ENCODE results near the gene GATC.
A peak's percentile ranks its signal among the peaks of the same experiment; 100 is the strongest.

The GATC gene, protein sequence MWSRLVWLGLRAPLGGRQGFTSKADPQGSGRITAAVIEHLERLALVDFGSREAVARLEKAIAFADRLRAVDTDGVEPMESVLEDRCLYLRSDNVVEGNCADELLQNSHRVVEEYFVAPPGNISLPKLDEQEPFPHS

DNA sequence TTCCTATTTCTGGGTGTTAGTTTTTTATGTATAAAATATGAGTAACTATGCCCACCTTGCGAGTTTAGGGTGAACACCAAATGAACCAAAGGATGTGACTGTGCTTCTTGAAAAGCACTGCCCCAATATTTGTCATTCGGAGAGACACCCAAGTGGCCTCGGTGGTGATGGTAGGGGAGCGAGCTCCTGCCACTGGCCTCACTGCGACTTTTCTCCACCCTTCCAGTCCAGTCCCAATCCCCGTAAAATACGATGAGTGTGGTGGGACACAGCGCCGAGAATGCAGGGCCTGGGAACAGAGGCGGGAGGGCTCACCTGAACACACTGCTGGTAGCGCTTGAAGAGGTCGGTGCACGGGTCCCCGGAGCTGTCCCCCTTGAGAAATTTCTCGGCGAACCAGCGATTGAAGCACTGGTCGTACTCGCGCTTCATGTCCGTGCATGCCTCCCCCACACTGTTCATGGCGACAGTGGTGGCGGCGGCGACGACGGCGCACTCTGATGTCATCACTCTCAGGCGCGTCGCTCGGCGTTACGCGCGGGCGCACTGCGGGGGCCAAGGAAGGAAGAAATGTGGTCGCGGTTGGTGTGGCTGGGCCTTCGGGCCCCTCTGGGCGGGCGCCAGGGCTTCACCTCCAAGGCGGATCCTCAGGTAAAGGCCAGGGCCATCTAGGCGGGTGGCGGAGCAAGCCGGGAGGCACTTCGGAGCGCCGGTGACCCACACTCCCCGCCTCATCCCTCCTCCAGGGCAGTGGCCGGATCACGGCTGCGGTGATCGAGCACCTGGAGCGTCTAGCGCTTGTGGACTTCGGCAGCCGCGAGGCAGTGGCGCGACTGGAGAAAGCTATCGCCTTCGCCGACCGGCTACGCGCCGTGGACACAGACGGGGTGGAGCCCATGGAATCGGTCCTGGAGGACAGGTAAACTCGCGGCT lies at the start of gene GATC, which contains the start of gene TRIAP1:
Gene GATC (plus strand): TSS at position 534 of the 933 bp plus-strand sequence. CDS start 37 bp downstream, at position 571.
Gene TRIAP1 (minus strand): TSS at position 474 of the 933 bp plus-strand sequence. CDS start 12 bp downstream, at position 462.
- peak; percentile 92 for DNase-seq

DNA sequence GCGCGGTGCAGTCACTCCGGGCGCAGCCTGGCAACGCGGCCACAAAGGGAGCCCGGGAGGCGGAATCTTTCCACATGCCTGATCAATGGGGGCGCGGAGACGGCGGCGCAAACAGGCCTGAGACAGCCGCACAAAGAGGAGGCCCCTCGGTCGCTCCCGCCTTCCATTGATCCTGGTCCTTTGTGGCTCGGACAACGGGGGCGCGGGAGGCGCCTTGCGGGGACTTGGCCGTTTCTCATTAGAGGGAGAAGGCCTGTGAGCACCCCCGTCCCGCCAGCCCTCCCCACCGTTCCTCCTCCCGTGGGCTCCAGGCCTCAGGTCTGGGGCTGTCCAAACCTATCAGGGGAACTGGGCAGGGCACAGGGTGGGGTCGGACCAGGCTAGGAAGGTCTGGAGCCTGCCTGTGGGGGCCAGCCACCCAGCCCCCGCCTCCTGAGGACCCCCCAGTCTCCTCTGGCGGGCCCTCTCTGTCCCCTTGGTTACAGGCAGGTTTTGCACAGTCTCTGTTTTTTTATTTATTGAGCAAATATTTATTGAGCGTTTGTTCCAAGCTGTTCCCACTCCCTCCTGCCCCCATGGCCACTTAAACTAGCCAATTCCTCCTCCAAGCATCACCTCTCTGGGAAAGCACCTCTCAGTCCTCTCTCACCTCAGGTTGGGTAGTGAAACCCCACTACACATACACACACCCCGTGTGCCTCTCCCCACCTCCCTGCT lies 48.3 kb upstream of the GATC start:
- DNase-seq: no peak

DNA sequence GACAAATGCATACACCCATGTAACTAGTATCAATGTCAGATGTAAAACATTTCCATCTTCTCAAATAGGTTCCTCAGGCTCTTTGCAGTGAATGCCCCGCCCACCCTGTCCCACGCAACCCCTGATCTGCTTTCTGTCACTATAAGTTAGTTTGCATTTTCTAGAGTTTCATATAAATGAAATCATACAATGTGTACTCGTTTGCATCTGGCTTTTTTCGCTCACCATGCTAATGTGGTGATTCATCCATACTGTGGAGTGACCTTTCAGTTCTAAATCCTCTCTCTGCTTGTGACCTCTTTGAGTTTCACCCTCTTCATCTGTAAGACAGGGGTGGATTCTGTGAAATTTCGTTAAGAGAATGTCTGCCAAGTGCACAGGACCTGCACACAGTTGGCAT lies 46.7 kb upstream of the GATC start:
- no peak for DNase-seq

DNA sequence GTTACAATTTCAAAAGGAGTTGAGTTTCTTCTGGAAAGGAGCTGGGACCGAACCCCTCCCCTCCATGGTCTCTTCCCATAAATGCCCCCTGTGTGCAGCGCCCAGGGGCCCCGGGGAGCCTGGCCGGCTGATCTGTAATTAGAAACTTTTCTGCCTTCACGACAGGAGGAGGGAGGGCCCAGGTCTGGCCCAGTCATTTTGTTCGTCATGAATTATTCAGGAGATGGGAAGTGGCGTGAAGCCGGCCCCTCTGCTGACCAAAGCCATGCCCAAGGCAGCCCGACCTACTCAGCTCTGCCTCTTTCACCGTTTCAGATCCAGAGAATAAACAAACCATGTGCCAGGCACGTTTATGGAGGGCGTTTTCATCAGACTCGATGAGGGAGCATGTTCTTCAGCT lies 44.0 kb upstream of the GATC start:
- DNase-seq: no peak

DNA sequence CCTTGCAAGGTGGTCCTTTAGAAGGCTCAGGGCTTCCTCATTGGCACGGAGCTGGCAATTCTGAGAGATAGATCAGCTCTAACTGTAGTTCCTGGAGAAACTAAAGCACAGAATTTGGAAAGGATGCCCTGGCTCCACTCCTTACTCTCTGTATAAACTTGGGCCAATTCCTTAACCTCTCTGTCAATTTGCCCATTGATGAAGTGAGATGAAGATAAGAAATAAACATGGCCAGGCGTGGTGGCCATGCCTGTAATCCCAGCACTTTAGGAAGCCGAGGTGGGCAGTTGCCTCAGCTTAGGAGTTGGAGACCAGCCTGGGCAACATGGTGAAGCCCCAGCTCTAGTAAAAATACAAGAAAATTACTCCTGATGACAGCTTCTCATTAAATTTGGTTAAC lies 42.4 kb upstream of the GATC start:
- DNase-seq: no peak

DNA sequence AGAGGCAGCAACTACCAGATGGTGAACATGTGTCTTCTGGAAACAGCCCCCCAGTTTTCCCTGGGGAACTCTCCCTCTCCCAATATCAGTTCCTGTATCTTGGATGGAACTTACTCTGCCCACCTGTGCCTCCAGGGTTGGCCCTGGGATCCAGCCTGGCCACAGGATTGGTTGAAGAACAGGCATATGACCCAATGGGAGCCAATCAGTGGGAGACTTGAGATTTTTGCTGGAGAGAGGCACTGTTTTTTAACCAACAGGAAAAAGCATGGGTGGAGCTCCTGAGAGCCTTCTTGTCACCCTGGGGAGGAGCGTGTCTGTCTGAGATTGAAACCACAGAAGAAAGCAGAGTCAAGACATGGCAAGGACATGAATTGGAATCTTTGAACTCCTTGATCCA lies 42.0 kb upstream of the GATC start:
- DNase-seq: no peak

DNA sequence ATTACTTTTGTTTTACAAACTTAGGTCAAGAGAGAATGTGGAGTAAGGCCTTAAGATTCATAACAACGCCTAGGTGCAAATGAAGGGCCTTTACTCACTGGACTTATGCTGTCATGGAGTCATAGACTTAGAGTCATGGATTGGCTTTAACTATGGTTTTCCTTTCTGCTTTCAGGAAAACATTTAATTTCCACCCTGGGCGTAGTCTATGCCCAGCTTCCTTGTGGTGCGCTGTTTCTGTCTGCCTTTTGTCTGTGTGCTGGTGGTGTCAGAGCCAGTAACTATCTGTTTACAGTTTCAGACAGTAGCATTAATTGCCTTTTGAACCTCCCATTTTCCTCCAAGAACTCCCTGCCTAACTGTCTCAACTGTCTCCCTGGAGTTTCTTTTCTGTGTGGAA lies 40.2 kb upstream of the GATC start:
- DNase-seq: no peak

DNA sequence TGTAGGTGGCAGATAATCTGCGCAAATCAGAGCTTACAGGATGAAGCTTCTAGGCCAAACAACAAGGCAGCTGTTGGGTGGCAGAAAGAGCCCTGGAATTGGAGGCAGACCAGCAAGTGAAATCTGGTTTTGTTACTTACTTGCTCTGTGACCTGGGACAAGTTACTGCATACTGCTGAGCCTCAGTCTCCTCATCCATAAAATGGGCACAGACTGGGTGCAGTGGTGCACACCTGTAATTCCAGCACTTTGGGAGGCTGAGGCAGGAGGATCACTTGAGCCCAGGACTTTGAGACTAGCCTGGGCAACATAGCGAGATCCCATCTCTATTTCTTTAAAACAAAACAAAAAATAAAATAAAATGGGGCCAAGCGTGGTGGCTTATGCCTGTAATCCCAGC lies 39.7 kb upstream of the GATC start:
- DNase-seq: no peak

DNA sequence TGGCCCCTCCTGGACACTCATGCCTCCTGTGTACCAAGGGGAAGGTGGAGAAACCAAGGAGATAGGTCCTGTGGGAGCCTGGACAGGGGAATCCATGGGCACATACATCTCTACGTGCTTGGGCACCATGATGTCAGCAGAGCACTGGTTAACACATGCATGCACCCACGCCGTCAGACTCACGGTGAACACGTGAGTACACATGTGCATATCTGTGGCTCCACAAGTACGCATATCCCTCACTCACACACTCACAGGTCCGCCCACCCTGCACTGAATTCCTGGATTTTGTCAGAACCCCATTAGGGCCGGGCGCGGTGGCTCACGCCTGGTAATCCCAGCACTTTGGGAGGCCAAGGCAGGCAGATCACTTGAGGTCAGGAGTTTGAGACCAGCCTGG lies 37.5 kb upstream of the GATC start:
- no peak for DNase-seq

DNA sequence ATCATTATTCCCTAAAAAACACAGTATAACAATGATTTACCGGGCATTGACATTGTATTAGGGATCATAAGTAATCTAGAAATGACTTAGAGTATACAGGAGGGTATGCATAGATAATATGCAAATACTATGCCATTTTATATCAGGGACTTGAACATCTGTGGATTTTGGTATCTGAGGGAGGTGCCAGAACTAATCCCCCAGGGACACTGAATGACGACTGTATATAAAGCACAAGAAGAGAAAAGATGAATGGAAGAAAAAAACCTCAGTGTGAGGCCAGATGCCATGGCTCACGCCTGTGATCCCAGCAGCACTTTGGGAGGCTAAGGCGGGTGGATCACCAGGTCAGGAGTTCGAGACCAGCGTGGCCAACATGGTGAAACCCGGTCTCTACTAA lies 33.8 kb upstream of the GATC start:
- DNase-seq: no peak

DNA sequence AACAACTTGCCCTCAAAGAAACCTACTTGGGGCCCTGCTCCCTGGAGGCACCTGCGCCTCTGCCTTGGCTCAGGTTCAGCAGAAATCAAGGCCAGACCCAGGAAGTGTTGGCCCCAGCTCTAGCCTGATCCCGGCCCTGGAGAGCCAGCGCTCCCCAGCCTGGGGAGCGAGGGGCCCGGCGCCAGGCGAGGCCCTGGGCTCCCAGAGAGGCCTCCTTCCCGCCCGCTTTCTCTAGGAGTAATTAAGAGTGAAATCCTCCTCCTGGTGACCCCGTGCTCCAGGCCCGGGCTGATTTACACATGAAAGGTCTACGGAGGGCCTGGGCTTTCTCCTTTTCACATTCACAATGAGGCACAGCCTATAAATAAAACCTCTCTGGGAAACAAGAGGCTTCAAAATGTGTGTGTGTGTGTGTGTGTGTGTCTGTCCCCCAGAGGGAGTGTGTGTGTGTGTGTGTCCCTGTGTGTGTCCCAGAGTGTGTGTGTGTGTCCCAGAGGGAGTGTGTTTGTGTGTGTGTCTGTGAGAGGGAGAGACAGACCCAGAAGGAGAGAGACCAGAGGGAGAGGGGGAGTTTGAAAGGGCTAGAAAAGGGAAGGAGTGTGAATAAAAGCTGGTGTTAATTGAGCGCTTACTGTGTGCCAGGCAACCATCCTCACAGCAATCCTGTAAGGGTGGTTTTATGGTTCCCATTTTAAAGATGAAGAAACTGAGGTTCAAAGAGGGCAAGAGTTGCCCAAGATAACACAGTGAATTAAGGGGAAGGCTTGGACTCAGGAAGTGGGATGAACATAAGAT lies 32.1 kb upstream of the GATC start:
- DNase-seq: no peak

DNA sequence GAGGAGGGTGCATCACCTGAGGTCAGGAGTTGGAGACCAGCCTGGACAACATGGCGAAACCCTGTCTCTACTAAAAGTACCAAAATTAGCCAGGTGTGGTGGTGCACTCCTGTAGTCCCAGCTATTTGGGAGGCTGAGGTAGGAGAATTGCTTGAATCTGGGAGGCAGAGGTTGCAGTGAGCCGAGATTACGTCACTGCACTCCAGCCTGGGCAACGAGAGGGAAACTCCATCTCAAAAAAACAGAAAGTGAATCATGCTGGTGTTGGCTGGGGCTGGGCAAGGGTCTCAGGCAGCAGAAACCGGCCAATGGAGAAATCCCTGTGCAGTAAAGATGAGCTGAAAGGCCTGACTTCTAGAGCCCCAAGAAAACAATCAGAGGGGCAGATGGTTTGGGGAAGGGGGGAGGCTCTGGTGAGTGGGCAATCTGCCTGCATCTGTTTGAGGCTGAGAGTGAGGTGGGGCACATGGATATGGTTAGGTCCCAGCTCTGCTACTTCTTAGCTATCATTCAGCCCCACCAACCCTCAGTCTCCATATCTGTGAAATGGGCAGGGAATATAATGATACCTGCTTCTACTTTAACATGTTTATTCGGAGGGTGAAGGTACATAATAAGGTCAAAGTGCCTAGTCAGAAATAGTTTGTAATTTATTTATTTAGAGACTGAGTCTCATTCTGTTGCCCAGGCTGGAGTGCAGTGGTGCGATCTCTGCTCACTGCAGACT lies 29.6 kb upstream of the GATC start:
- no peak for DNase-seq

DNA sequence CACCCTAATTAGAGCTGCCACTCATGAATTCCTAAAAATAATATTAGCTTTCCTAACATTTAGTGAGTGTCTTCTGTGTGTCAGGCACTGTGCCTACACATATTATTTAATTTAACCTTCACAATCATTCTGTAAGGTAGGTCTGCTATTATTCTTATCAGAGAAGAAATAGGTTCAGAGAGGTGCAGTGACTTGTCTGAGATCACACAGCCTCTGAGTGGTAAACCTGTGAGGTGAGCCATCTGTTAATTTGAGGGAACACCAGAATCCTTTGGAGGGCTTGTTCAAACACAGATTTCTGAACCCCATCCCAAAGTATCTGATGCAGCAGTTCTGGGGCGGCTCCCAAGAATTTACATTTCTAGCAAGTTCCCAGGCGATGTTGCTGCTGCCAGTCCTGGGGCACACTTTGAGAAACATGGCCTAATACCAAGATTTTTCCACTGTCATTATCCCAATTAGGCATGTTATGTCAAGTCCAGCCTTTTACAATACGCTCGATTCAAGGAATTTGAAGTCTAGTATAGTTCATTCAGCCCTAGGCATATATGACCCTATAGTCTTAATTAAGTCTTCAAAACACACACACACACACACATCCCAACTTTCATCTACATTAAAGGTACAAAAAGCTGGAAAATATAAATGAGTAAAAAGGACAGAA lies 28.2 kb upstream of the GATC start:
- DNase-seq: no peak

DNA sequence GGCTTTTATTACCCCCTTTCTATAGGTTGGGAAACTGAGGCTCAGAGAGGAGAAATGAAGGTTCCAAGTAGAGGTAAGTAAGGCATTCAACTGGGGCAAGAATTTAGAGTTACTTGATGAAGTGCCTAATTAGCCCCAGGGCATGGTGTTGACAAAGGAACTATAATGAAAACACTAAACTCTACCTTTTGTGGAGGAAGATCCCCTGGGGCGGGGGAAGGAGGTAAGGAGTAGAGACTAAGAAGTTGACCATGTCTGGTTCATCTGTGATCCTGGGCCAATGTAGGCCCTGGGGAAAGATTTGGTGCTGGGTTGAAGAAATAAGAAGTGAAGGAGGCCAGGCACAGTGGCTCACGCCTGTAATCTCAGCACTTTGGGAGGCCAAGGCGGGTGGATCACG lies 24.5 kb upstream of the GATC start:
- DNase-seq: no peak

DNA sequence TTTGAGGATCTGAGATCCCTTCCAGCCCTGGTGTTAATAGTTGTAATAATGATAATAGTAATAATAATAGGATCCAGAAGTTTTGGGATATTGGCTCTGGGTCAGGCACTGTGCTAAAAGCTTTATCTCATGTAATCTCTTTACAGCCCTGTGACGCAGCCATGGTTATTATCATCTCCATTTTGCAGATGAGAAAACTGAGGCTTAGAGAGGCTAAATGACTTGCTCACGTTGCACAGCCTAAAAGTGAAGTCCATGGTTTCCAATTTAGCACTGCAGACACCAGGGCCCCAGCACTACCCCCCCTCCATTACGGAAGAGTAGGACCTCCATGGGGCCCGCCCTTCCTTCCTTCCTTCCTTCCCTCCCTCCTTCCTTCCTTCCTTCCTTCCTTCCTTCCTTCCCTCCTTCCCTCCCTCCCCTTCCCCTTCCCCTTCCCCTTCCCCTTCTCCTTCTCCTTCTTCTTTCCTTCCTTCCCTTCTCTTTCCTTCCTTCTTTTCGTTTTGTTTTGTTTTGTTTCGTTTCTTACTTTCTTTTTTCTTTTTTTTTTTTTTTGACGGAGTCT lies 23.3 kb upstream of the GATC start:
- DNase-seq: no peak

DNA sequence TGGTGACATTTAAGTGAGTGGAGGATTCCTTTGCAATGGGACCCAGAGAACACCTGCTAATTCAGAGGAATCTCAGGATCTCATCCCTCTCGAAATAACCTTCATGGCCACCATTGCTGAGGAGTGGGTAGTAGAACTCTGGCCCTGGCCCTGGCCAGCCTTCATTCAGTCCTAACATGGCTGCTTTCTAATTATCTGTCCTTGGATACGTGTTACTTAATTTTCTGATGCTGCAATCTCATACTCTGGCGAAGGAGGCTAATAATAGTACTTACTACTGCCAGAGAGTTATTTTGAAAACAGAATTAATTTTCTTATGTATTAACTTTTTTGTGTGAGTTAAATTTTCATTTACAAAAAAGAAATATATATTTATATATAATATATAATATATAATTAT lies 20.4 kb upstream of the GATC start:
- DNase-seq: no peak

DNA sequence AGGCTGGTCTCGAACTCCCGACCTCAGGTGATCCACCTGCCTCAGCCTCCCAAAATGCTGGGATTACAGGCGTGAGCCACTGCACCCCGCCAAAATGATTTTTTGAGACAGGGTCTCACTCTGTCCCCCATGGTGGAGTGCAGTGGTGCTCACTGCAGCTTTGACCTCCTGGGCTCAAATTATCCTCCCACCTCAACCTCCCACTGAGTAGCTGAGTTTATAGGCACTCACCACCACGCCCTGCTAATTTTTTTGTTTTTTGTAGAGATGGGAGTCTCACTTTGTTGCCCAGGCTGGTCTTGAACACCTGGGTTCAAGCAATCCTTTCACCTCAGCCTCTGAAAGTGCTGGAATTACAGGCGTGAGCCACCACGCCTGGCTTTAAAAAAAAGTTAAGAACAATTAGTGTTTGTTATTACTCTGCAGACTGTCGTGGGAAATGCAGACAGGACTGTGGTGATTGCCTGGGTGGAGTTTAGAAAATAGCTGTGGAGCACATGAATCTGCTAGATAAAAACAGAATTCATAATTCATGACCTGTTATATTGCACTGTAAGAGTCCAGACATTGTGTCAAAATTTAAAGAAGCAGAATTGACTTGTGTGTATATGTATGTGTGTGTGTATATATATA lies 17.5 kb upstream of the GATC start:
- DNase-seq: no peak

DNA sequence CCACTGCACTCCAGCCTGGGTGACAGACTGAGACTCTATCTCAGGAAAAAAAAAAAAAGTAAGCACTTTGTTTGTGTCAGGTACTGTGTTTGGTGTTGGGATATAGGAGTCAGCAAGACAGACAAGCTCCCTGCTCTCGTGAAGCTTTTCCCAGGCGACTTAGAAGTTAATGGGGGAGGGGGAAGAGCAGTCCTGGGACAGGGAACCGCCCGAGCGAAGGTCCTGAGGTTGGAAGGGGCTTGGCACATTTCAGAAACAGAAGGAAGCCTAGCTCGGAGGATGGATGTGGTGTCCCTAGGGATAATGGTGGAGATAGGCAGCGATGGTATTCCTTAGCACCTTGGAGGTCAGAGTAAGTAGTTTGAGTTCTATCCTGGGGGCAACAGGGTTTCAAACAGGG lies 16.9 kb upstream of the GATC start:
- DNase-seq: no peak

DNA sequence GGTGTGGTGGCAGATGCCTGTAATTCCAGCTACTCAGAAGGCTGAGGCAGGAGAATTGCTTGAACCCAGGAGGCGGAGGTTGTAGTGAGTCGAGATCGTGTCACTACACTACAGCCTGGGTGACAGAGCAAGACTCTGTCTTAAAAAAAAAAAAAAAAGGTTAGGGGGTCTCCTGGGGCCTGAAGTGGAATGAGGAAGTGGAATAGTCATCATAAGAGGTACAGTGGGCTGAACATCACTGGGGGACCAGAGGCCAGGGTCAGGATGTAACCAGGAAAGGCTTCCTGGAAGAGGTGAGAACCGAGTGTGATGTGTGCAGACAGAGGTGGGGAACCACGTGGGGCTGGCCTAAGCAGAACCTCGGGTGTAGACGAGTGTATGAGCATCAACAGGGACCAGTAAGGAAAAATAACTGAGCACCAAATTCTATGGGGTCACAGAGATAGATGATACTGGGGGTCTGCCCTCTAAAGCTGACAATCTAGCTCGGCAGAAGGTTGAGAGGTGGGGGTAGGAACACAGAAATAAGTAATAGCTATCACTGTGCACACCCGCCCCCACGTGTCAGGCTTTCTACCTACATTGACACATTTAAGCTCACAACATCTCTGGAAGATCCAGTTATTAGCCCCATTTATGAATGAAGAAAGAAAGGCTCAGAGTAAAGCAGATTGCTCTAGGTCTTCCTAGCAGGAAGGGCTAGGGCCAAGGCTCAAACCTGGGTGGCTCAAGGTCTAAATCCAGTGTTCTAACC lies 13.3 kb upstream of the GATC start:
- DNase-seq: no peak
